ENCODE data around the gene RHBDL2. TPM values are rescaled to one million over a fixed set of nuclear protein-coding genes. Genes with fewer than 3 reads are reported as not detected.

RHBDL2 gene
- total and polyA plus RNA-seq, 2 donors (not counting 3 experiments of a cell fraction or from before 2014, with no cell fraction given) = 0.06 to 1.4 TPM

GRCh38 chr1:38918568-38918967 lies 23.1 kb downstream of the RHBDL2 start:
- H3K9me3 ChIP-seq (replicated peaks; ENCODE audit: control insufficient read depth, insufficient read depth, low read length) = no peaks in the 10 kb centered on the region
- no peaks in the 10 kb centered on the region for H3K36me3 ChIP-seq (ENCODE audit: control insufficient read depth in 2 of 2, extremely low read depth in 1 of 2, insufficient read depth in 2 of 2, low read length in 2 of 2)
- H3K4me2 ChIP-seq (ENCODE audit: insufficient read depth, low read length) = no peak overlapping the region
- dilution Hi-C loops (cut with MboI; ENCODE audit: extremely low pct_ligation_motif_present, low sequenced_read_pairs) (no loop called here), intact Hi-C loops (cut with micrococcal nuclease) (no loop called here)
- H4K20me1 ChIP-seq (replicated peaks; ENCODE audit: control insufficient read depth, extremely low read depth, insufficient read depth, low read length) = no peaks in the 10 kb centered on the region
- H3K27ac ChIP-seq (ENCODE audit: insufficient read depth, low read depth, low read length) = no peak overlapping the region
- BruUV-seq (replicated peaks) = no TSS peak
- no peak for FAIRE-seq
- H3K9ac ChIP-seq (replicated peaks; ENCODE audit: extremely low read depth, insufficient read depth, low read length) = no peak overlapping the region
- no peaks in the 10 kb centered on the region for H3K79me2 ChIP-seq (ENCODE audit: control insufficient read depth, insufficient read depth, low read length)
- H3K4me3 ChIP-seq (replicated peaks in 1 of 3; ENCODE audit: insufficient read depth in 1 of 3, low read depth in 1 of 3, low read length in 3 of 3) = no peak overlapping the region
- DNase-seq (ENCODE audit: low read depth, low spot score) = no peak
- no peak overlapping the region for H2AFZ ChIP-seq (ENCODE audit: low read depth, low read length)
- TF ChIP-seq EZH2 (IDR thresholded peaks at IDR 0.05; ENCODE audit: borderline replicate concordance, low read depth, low read length, severe bottlenecking) (no peak), GATA2 (IDR thresholded peaks at IDR 0.05; ENCODE audit: insufficient read depth, insufficient read length, low read depth, low read length) (no peak), MYC (IDR thresholded peaks at IDR 0.05; ENCODE audit: low read depth, low read length) (no peak)
- TF ChIP-seq, protein P1, sequence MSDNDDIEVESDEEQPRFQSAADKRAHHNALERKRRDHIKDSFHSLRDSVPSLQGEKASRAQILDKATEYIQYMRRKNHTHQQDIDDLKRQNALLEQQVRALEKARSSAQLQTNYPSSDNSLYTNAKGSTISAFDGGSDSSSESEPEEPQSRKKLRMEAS (IDR thresholded peaks at IDR 0.05; ENCODE audit: insufficient read depth, insufficient read length) = no peak
- TF ChIP-seq, protein P2, sequence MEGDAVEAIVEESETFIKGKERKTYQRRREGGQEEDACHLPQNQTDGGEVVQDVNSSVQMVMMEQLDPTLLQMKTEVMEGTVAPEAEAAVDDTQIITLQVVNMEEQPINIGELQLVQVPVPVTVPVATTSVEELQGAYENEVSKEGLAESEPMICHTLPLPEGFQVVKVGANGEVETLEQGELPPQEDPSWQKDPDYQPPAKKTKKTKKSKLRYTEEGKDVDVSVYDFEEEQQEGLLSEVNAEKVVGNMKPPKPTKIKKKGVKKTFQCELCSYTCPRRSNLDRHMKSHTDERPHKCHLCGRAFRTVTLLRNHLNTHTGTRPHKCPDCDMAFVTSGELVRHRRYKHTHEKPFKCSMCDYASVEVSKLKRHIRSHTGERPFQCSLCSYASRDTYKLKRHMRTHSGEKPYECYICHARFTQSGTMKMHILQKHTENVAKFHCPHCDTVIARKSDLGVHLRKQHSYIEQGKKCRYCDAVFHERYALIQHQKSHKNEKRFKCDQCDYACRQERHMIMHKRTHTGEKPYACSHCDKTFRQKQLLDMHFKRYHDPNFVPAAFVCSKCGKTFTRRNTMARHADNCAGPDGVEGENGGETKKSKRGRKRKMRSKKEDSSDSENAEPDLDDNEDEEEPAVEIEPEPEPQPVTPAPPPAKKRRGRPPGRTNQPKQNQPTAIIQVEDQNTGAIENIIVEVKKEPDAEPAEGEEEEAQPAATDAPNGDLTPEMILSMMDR (IDR thresholded peaks at IDR 0.05; ENCODE audit: extremely low read depth in 1 of 2, insufficient read depth in 1 of 2, low read depth in 1 of 2, low read length in 2 of 2) = no peak
- no peaks in the 10 kb centered on the region for H3K27me3 ChIP-seq (ENCODE audit: control insufficient read depth in 2 of 2, insufficient read depth in 2 of 2, low read length in 2 of 2)
- H3K4me1 ChIP-seq (ENCODE audit: control insufficient read depth, extremely low read depth, insufficient read depth, low read length) = no peaks in the 10 kb centered on the region
- CTCF ChIA-PET = interaction anchor here (0.7 kb wide), 1 partner anchor 174 kb away, joined by 3 read pairs; no protein-coding TSS in a partner anchor
- POLR2A ChIA-PET = interaction anchor here (0.5 kb wide), 1 partner anchor 332 kb away, joined by 3 read pairs; no protein-coding TSS in a partner anchor
- H3K9me1 ChIP-seq (replicated peaks; ENCODE audit: control insufficient read depth, extremely low read depth, insufficient read depth, low read length) = no peaks in the 10 kb centered on the region

DNA sequence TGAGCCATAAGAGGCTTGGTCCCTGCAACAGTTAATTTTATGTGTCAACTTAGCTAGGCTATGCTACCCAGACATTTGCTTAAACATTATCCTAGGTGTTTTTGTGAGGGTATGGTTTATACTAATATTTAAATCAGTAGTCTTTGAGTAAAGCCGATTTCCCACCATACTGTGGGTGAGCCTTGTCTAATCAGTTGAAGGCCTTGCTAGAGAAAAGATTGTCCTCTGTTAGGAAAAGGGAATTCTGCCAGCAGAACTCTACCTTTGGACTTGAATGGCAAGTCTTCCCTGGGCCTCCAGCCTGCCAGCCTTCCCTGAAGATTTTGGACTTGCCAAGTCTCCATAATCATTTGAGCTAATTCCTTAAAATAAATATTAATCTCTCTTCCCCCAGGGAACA lies 23.9 kb downstream of the RHBDL2 start:
- no peaks in the 10 kb centered on the region for H3K79me2 ChIP-seq (ENCODE audit: control insufficient read depth, insufficient read depth, low read length)
- no peak overlapping the region for H2AFZ ChIP-seq (ENCODE audit: low read depth, low read length)
- no peaks in the 10 kb centered on the region for H4K20me1 ChIP-seq (replicated peaks; ENCODE audit: control insufficient read depth, extremely low read depth, insufficient read depth, low read length)
- DNase-seq (ENCODE audit: low read depth, low spot score) = no peak
- TF ChIP-seq, protein P1 (IDR thresholded peaks at IDR 0.05; ENCODE audit: insufficient read depth, insufficient read length) = no peak
- TF ChIP-seq FOS (IDR thresholded peaks at IDR 0.05; ENCODE audit: borderline replicate concordance, insufficient read depth, low read length) (no peak), MYC (IDR thresholded peaks at IDR 0.05; ENCODE audit: low read depth, low read length) (no peak), GATA2 (IDR thresholded peaks at IDR 0.05; ENCODE audit: insufficient read depth, insufficient read length, low read depth, low read length) (no peak), POLR2AphosphoS5 (IDR thresholded peaks at IDR 0.05; ENCODE audit: insufficient read depth, low read depth, low read length) (no peak), POLR2A (IDR thresholded peaks at IDR 0.05; ENCODE audit: low read depth, low read length) (no peak), EZH2 (IDR thresholded peaks at IDR 0.05; ENCODE audit: borderline replicate concordance, low read depth, low read length, severe bottlenecking) (no peak), JUN (IDR thresholded peaks at IDR 0.05; ENCODE audit: borderline replicate concordance, insufficient read depth, insufficient read length, low read depth) (no peak)
- TF ChIP-seq, protein P2 (IDR thresholded peaks at IDR 0.05; ENCODE audit: extremely low read depth in 1 of 2, insufficient read depth in 1 of 2, low read depth in 1 of 2, low read length in 2 of 2) = no peak
- dilution Hi-C loops (cut with MboI; ENCODE audit: extremely low pct_ligation_motif_present, low sequenced_read_pairs) = no loop called here
- no peaks in the 10 kb centered on the region for H3K9me1 ChIP-seq (replicated peaks; ENCODE audit: control insufficient read depth, extremely low read depth, insufficient read depth, low read length)
- BruUV-seq (replicated peaks) = no TSS peak
- H3K4me2 ChIP-seq (ENCODE audit: insufficient read depth, low read length) = no peak overlapping the region
- no peak overlapping the region for H3K9ac ChIP-seq (replicated peaks; ENCODE audit: extremely low read depth, insufficient read depth, low read length)
- no peaks in the 10 kb centered on the region for H3K4me1 ChIP-seq (ENCODE audit: control insufficient read depth, extremely low read depth, insufficient read depth, low read length)
- CTCF ChIA-PET = no interaction called here
- H3K4me3 ChIP-seq (replicated peaks in 1 of 3; ENCODE audit: insufficient read depth in 1 of 3, low read depth in 1 of 3, low read length in 3 of 3) = no peak overlapping the region
- H3K36me3 ChIP-seq (ENCODE audit: control insufficient read depth in 2 of 2, extremely low read depth in 1 of 2, insufficient read depth in 2 of 2, low read length in 2 of 2) = no peaks in the 10 kb centered on the region
- FAIRE-seq = no peak
- H3K27me3 ChIP-seq (ENCODE audit: control insufficient read depth in 2 of 2, insufficient read depth in 2 of 2, low read length in 2 of 2) = no peaks in the 10 kb centered on the region
- intact Hi-C loops (cut with micrococcal nuclease) = no loop called here
- no peak overlapping the region for H3K27ac ChIP-seq (ENCODE audit: insufficient read depth, low read depth, low read length)
- POLR2A ChIA-PET = no interaction called here
- H3K9me3 ChIP-seq (replicated peaks; ENCODE audit: control insufficient read depth, insufficient read depth, low read length) = no peaks in the 10 kb centered on the region
